Suprapubic skin (tissue), 4 donors: Measurements from ENCODE around the gene SUN2.

Experiments
- EP300 ChIP-seq: sonication (generic); formaldehyde crosslinking; IDR thresholded peaks from one replicate; pipeline ENCODE4 v1.6.1; 2017; ENCODE audit warnings: antibody characterized with exemption
- POLR2A ChIP-seq, 2 donors: fragments of 450-650 bp; IDR thresholded peaks; one replicate each; pipeline ENCODE4 v1.6.1; 2017; ENCODE audit warnings: antibody characterized with exemption in 2 of 2, mild to moderate bottlenecking in 2 of 2, moderate library complexity in 2 of 2
- POLR2AphosphoS5 ChIP-seq, 3 donors: sonication (generic); formaldehyde crosslinking; IDR thresholded peaks; one replicate each; pipeline ENCODE4 v1.6.1; 2017; ENCODE audit warnings: antibody characterized with exemption in 3 of 3
- TF ChIP-seq, protein P1 (sequence below), 2 donors: fragments of 200-600 bp in 1 of 2; fragments of 450-650 bp in 1 of 2; sonication (generic) in 1 of 2; IDR thresholded peaks; one replicate each; pipeline ENCODE4 v1.5.1; 2016 to 2019; ENCODE audit warnings: antibody characterized with exemption in 2 of 2, mild to moderate bottlenecking in 1 of 2, moderate library complexity in 1 of 2

DNA sequence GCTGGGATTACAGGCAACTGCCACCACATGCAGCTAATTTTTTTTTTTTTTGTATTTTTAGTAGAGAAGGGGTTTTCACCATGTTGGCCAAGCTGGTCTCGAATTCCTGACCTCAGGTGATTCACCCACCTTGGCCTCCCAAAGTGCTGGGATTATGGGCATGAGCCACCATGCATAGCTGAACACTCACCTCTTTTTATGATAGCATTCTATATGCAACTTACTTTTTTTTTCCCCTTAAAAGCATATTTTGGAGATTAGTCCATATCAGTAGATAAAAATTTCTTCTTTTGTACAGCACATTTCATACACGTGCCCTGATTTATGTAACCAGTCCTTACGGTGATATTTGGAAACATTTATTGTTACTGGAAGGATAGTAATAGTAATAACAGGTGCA lies 35.4 kb downstream of the SUN2 start:
- no peak for TF ChIP-seq EP300
- TF ChIP-seq, protein P1, sequence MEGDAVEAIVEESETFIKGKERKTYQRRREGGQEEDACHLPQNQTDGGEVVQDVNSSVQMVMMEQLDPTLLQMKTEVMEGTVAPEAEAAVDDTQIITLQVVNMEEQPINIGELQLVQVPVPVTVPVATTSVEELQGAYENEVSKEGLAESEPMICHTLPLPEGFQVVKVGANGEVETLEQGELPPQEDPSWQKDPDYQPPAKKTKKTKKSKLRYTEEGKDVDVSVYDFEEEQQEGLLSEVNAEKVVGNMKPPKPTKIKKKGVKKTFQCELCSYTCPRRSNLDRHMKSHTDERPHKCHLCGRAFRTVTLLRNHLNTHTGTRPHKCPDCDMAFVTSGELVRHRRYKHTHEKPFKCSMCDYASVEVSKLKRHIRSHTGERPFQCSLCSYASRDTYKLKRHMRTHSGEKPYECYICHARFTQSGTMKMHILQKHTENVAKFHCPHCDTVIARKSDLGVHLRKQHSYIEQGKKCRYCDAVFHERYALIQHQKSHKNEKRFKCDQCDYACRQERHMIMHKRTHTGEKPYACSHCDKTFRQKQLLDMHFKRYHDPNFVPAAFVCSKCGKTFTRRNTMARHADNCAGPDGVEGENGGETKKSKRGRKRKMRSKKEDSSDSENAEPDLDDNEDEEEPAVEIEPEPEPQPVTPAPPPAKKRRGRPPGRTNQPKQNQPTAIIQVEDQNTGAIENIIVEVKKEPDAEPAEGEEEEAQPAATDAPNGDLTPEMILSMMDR (IDR thresholded peaks at IDR 0.05) = no peak
- TF ChIP-seq POLR2AphosphoS5 (IDR thresholded peaks at IDR 0.05) = no peak
- TF ChIP-seq POLR2A (IDR thresholded peaks at IDR 0.05) = no peak
